WTC11 (cell line): ENCODE results near the gene REELD1.

ENCODE experiments used
- CTCF ChIP-seq: fragments of 200-600 bp; IDR thresholded peaks from 2 replicates; pipeline ENCODE4 v1.8.0; 2022; ENCODE audit warnings: antibody characterized with exemption
- E2F5 ChIP-seq: sonication (generic); formaldehyde crosslinking; IDR thresholded peaks from 2 replicates; pipeline ENCODE4 v1.8.1; 2022; ENCODE audit warnings: mild to moderate bottlenecking, moderate library complexity, missing genetic modification reagents
- MAX ChIP-seq: sonication (generic); formaldehyde crosslinking; IDR thresholded peaks from 2 replicates; pipeline ENCODE4 v1.8.0; 2022; ENCODE audit warnings: mild to moderate bottlenecking, missing genetic modification reagents
- TEAD4 ChIP-seq: sonication (generic); formaldehyde crosslinking; IDR thresholded peaks from 2 replicates; pipeline ENCODE4 v1.8.0; 2022; ENCODE audit warnings: mild to moderate bottlenecking, missing genetic modification reagents

GRCh38 chr4:146210890-146211289, 3.4 kb upstream of the REELD1 start:
- TF ChIP-seq TEAD4 (CRISPR knock-in tag): no peak
- no peak for TF ChIP-seq CTCF
- no peak for TF ChIP-seq MAX (CRISPR knock-in tag)
- no peak for TF ChIP-seq E2F5 (CRISPR knock-in tag)
